Fibroblast of lung (primary cell): ENCODE results near the gene WAPL. TPM values are rescaled to one million over a fixed set of nuclear protein-coding genes. Genes with fewer than 3 reads are reported as not detected.
A peak's percentile ranks its signal among the peaks of the same experiment; 100 is the strongest.

Experiments used
- DNase-seq, 2 donors: peaks; one replicate each; pipeline versions ENCODE4 v3.0.0 to v3.0.0-alpha.2; 2010; ENCODE audit warnings: low read depth in 2 of 2
- H2AFZ ChIP-seq: 2 replicates; pipeline ENCODE4 v1.5.1; 2012; ENCODE audit warnings: low read length, control low read depth, inconsistent platforms
- H3K27ac ChIP-seq: 2 replicates; pipeline ENCODE4 v1.5.1; 2011; ENCODE audit warnings: low read length, control low read depth; ENCODE audit not compliant: insufficient read depth
- H3K27me3 ChIP-seq: 2 replicates; pipeline ENCODE4 v1.5.1; 2011; ENCODE audit warnings: mild to moderate bottlenecking, low read length; ENCODE audit not compliant: control insufficient read depth, insufficient read depth
- H3K36me3 ChIP-seq: 2 replicates; pipeline ENCODE4 v1.5.1; 2011; ENCODE audit warnings: low read length; ENCODE audit not compliant: control insufficient read depth, insufficient read depth
- H3K4me1 ChIP-seq: 2 replicates; pipeline ENCODE4 v1.5.1; 2011; ENCODE audit warnings: low read length; ENCODE audit not compliant: control insufficient read depth, insufficient read depth; ENCODE audit errors: extremely low read depth
- H3K4me2 ChIP-seq: 2 replicates; pipeline ENCODE4 v1.5.1; 2011; ENCODE audit warnings: low read length, control low read depth; ENCODE audit not compliant: insufficient read depth; ENCODE audit errors: extremely low read depth
- H3K4me3 ChIP-seq, 4 experiments: fragments of 200-600 bp in 1 of 4; sonication (generic) in 1 of 4; replicated peaks in 1 of 4; 2 replicates each; pipeline ENCODE4 v1.5.1; 2011 to 2016; ENCODE audit warnings: low read length in 4 of 4, low read depth in 3 of 4, mild to moderate bottlenecking in 3 of 4, control low read depth in 2 of 4, inconsistent platforms in 1 of 4, mixed read lengths in 1 of 4; ENCODE audit not compliant: insufficient read depth in 1 of 4; ENCODE audit errors: control extremely low read depth in 1 of 4
- H3K79me2 ChIP-seq: 2 replicates; pipeline ENCODE4 v1.5.1; 2012; ENCODE audit warnings: mild to moderate bottlenecking, low read length, inconsistent platforms; ENCODE audit not compliant: control insufficient read depth, insufficient read depth
- H3K9ac ChIP-seq: 2 replicates; pipeline ENCODE4 v1.5.1; 2011; ENCODE audit warnings: mild to moderate bottlenecking, low read length, control low read depth; ENCODE audit not compliant: insufficient read depth
- H3K9me3 ChIP-seq: 2 replicates; pipeline ENCODE4 v1.5.1; 2012; ENCODE audit warnings: low read depth, low read length; ENCODE audit not compliant: control insufficient read depth, insufficient read depth
- H4K20me1 ChIP-seq: 2 replicates; pipeline ENCODE4 v1.5.1; 2011; ENCODE audit warnings: low read length; ENCODE audit not compliant: control insufficient read depth, insufficient read depth; ENCODE audit errors: extremely low read depth
- CTCF ChIP-seq, 2 donors: IDR thresholded peaks in 1 of 2; conservative IDR thresholded peaks in 1 of 2; 1 replicate in 1 of 2; 2 replicates in 1 of 2; pipeline ENCODE4 v1.5.1; 2011 to 2012; ENCODE audit warnings: low read length in 2 of 2, control low read depth in 1 of 2, inconsistent platforms in 1 of 2, low read depth in 1 of 2, mild to moderate bottlenecking in 1 of 2
- EZH2 ChIP-seq: IDR thresholded peaks from 2 replicates; pipeline ENCODE4 v1.5.1; 2012; ENCODE audit warnings: low read length, control low read depth, mild to moderate bottlenecking; ENCODE audit errors: missing control alignments
- polyA plus RNA-seq, 2 donors: library from polyadenylated mRNA; depleted of rRNA in 1 of 2; stranded (reverse) in 1 of 2; unstranded in 1 of 2; fragments of >200 nt; gene quantifications; 2 replicates each; pipeline ENCODE4 v1.2.1, GENCODE V29; 2011 to 2012; ENCODE audit warnings: missing spikeins in 1 of 2
- total RNA-seq: library from RNA; depleted of rRNA; stranded (reverse); fragments of >200 nt; gene quantifications from 2 replicates; pipeline ENCODE4 v1.2.1, GENCODE V29; 2014

Gene WAPL
- total and polyA plus RNA-seq, 2 donors (not counting 1 experiment from before 2014, with no cell fraction given) = 24.6 to 50.4 TPM

- Histone ChIP-seq H3K27ac (no peak overlapping the region), H4K20me1 (no peaks in the 10 kb centered on the region), H3K27me3 (no peaks in the 10 kb centered on the region), H3K9me3 (no peaks in the 10 kb centered on the region), H3K4me3 (no peak overlapping the region), H3K4me2 (no peak overlapping the region), H3K9ac (no peak overlapping the region), H2AFZ (no peak overlapping the region), H3K36me3 (no peaks in the 10 kb centered on the region), H3K79me2 (no peaks in the 10 kb centered on the region), H3K4me1 (no peaks in the 10 kb centered on the region)
- peak in 1 of 2 donors; percentile 35 for DNase-seq
- TF ChIP-seq CTCF (conservative IDR thresholded peaks at IDR 0.05 in 1 of 2, IDR thresholded peaks at IDR 0.05 in 1 of 2; ENCODE audit: low read depth in 1 of 2, low read length in 2 of 2) (no peak), EZH2 (no peak)
Observed at GRCh38 chr10:86481761-86482160, 39.8 kb downstream of the WAPL start.

DNA sequence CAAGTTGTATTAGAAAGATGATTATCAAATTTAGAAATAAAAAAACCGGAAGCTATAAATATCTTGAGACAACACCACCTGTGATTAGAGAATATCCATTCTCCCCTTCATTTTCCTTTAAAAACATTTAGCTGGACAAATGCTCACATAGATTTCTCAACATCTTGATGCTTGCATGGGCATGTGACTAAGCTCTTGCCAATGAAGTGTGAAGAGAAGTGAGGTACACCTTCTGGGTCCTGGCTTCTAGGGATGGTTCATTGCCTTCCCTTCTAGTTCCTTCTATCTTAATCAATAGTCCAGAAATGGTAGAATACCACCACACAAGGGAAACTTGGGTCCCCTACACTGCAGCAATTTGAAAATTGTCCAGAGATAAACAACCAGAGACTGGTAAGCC, 41.0 kb downstream of the WAPL start:
- no peak overlapping the region for H3K4me2 ChIP-seq
- H2AFZ ChIP-seq = no peak overlapping the region
- no peak overlapping the region for H3K4me3 ChIP-seq
- H3K36me3 ChIP-seq = no peaks in the 10 kb centered on the region
- no peak for DNase-seq
- H3K9me3 ChIP-seq = no peaks in the 10 kb centered on the region
- no peaks in the 10 kb centered on the region for H3K27me3 ChIP-seq
- no peak overlapping the region for H3K9ac ChIP-seq
- H3K27ac ChIP-seq = no peak overlapping the region
- no peaks in the 10 kb centered on the region for H3K4me1 ChIP-seq
- H4K20me1 ChIP-seq = no peaks in the 10 kb centered on the region
- TF ChIP-seq CTCF (conservative IDR thresholded peaks at IDR 0.05 in 1 of 2, IDR thresholded peaks at IDR 0.05 in 1 of 2; ENCODE audit: low read depth in 1 of 2, low read length in 2 of 2) = no peak
- TF ChIP-seq EZH2 = no peak
- no peaks in the 10 kb centered on the region for H3K79me2 ChIP-seq

- Histone ChIP-seq H3K4me3 (no peak overlapping the region), H3K9me3 (no peaks in the 10 kb centered on the region), H2AFZ (no peak overlapping the region), H3K36me3 (no peaks in the 10 kb centered on the region), H3K4me2 (no peak overlapping the region), H4K20me1 (no peaks in the 10 kb centered on the region), H3K4me1 (no peaks in the 10 kb centered on the region), H3K27me3 (no peaks in the 10 kb centered on the region), H3K27ac (no peak overlapping the region), H3K79me2 (peaks cover 1% of the 10 kb centered on the region), H3K9ac (no peak overlapping the region)
- no peak for DNase-seq
- TF ChIP-seq EZH2 = no peak
- no peak for TF ChIP-seq CTCF (conservative IDR thresholded peaks at IDR 0.05 in 1 of 2, IDR thresholded peaks at IDR 0.05 in 1 of 2; ENCODE audit: low read depth in 1 of 2, low read length in 2 of 2)
Observed at GRCh38 chr10:86472061-86472460, 49.5 kb downstream of the WAPL start.
